Measurements from ENCODE around the gene MTCH2.

DNA sequence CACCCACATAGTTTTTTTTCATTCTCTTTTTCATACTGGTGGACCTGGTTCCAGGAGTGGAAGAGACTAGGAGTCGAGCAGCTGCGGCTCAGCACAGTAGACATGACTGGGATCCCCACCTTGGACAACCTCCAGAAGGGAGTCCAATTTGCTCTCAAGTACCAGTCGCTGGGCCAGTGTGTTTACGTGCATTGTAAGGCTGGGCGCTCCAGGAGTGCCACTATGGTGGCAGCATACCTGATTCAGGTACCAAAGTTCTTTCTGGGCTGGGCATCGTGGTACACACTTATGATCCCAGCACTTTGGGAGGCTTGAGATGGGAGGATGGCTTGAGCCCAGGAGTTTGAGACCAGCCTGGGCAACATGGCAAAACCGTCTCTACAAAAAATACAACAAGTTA, 72.7 kb downstream of the MTCH2 start:
- TF ChIP-seq CTCF (conservative IDR thresholded peaks at IDR 0.05 in 1 of 2, IDR thresholded peaks at IDR 0.05 in 1 of 2; ENCODE audit: low read depth in 1 of 2, low read length in 2 of 2) = no peak
- TF ChIP-seq EZH2 (IDR thresholded peaks at IDR 0.05; ENCODE audit: low read length, missing control alignments) = no peak
